NCI-H510A (cell line): ENCODE data around the gene ZNF726.
"Not testable (repeated sequence)": the region's sequence is repeated elsewhere in the genome, so short reads cannot be mapped to it uniquely, and the experiment has no call there.

Experiments
- DNase-seq: peaks from one replicate; lab custom pipeline; 2025; lab: John Stamatoyannopoulos, UW

Gene ZNF726

GRCh38 chr19:23943411-23943810 lies 28.7 kb downstream of the ZNF726 start:
- DNase-seq = no peak

GRCh38 chr19:23946569-23946968 lies 31.9 kb downstream of the ZNF726 start:
- DNase-seq = no peak

GRCh38 chr19:23949611-23950010 lies 34.9 kb downstream of the ZNF726 start:
- DNase-seq = no peak

- no peak for DNase-seq
Observed at GRCh38 chr19:23956051-23956450, 41.4 kb downstream of the ZNF726 start.

GRCh38 chr19:23957660-23958281 lies 43.1 kb downstream of the ZNF726 start:
- DNase-seq = peak; percentile 3

- not testable (repeated sequence) for DNase-seq
Observed at GRCh38 chr19:23963396-23963795, 48.7 kb downstream of the ZNF726 start.

GRCh38 chr19:23963881-23964280 lies 49.2 kb downstream of the ZNF726 start:
- not testable (repeated sequence) for DNase-seq

GRCh38 chr19:23964334-23964733 lies 49.6 kb downstream of the ZNF726 start:
- not testable (repeated sequence) for DNase-seq

GRCh38 chr19:23969630-23970029 lies 54.9 kb downstream of the ZNF726 start:
- DNase-seq = no peak

- no peak for DNase-seq
Observed at GRCh38 chr19:23971598-23971997, 56.9 kb downstream of the ZNF726 start.

- DNase-seq = no peak
Observed at GRCh38 chr19:23972161-23972560, 57.5 kb downstream of the ZNF726 start.

- DNase-seq = no peak
Observed at GRCh38 chr19:23974941-23975340, 60.3 kb downstream of the ZNF726 start.

GRCh38 chr19:23976631-23977030 lies 61.9 kb downstream of the ZNF726 start:
- not testable (repeated sequence) for DNase-seq

- not testable (repeated sequence) for DNase-seq
Observed at GRCh38 chr19:23977256-23977655, 62.6 kb downstream of the ZNF726 start.

GRCh38 chr19:23978068-23978467 lies 63.4 kb downstream of the ZNF726 start:
- no peak for DNase-seq

- no peak for DNase-seq
Observed at GRCh38 chr19:23980805-23981204, 66.1 kb downstream of the ZNF726 start.

- DNase-seq = no peak
Observed at GRCh38 chr19:23981863-23982262, 67.2 kb downstream of the ZNF726 start.

GRCh38 chr19:23983406-23983805 lies 68.7 kb downstream of the ZNF726 start:
- no peak for DNase-seq
